LHCN-M2 (cell line): ENCODE measurements around the gene CPED1. TPM values are rescaled to one million over a fixed set of nuclear protein-coding genes. Genes with fewer than 3 reads are reported as not detected.
"Not testable (repeated sequence)": the region's sequence is repeated elsewhere in the genome, so short reads cannot be mapped to it uniquely, and the experiment has no call there.

ENCODE experiments used
- DNase-seq: peaks from one replicate; pipeline ENCODE4 v3.0.0-alpha.2; 2012; ENCODE audit warnings: low read depth
- total RNA-seq: library from RNA; depleted of rRNA; stranded (reverse); fragments of >200 nt; gene quantifications from 2 replicates; pipeline ENCODE4 v1.2.3, GENCODE V29; 2014

Gene CPED1
- total RNA-seq, 1 experiment from 2014 or later: 75.8 TPM

GRCh38 chr7:121017586-121017985 lies 29.1 kb downstream of the CPED1 start:
- no peak for DNase-seq

GRCh38 chr7:121019018-121019417 lies 30.5 kb downstream of the CPED1 start:
- DNase-seq: peak; percentile 65

DNA sequence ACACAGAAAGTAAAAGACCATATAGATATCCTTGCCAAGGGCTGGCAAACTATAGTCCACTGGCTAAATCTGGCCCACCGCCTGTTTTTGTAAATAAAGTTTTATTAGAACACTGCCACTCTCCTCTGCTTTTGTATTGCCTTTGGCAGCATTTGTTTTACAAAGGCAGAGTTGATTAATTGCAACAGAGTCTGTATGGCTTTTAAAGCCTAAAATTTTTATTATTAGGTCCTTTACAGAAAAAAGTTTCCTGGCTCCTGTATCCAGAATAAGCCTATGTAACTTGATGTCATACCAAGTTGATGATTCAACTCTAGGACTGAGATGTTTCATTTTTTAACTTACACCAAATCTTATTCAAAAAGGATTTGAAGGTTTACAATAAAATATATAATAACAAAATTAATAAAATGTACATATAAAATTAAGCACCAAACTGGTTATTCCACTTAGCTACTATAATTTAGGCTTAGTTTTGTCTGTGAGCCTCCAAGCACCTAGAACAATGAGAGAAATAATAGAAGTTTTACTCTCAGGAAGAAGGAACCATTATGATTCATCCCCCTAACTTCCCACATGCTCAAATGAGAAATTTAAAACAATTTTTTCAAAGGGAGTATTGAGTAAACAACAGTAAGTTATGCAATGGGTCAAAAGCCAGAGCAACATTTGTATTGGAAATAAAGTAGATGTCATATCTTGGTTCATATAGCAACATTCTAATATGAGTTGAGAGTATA lies 31.9 kb downstream of the CPED1 start:
- peak; percentile 89 for DNase-seq

DNA sequence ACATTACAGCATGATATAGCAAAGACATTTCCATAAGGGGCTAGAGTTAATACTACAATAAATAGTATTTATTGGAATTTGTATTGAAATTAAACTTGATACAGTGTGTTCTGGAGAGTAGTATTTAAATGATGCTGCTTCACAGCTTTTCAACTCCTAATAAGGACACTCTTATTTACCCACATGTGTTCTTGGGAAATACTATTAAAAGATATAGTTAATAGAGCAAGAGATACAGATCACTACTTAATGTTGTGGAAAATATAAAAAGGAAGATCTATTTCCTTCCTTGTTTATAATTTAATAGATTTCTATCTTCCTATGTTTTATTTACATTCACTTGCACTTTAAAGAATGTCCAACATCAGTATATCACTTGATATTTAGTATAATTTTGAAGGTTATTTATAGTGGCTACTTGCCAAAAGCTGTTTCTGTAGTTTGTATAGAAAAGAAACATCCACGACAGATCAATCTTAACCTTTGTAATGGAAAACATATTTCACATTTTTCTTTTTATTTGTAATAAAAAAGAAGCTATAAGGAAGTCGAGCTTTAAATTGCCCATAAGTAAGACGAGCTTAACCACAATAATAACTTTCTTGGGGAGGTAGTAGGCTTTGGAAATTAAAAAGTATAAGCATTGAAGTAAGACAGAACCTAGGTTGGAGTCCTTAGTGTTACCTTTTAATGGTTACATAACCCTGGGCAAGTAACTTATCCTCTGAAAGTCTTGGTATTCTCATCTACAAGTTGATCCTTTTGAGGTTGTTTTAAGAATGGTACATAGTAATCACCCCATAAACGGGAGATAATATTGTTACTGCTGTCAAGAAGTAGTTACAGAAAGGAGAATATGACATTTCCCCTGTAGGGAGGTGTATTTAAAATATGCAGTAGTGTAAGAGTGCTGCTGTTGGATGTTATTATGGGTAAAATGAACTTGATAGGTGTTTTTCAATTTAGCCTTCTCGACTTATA lies 32.8 kb downstream of the CPED1 start:
- DNase-seq: no peak

GRCh38 chr7:121023194-121023593 lies 34.7 kb downstream of the CPED1 start:
- no peak for DNase-seq

- DNase-seq: no peak
Observed at GRCh38 chr7:121023683-121024511, 35.4 kb downstream of the CPED1 start.

- no peak for DNase-seq
Observed at GRCh38 chr7:121024611-121025010, 36.1 kb downstream of the CPED1 start.

GRCh38 chr7:121026159-121026558 lies 37.6 kb downstream of the CPED1 start:
- peak; percentile 49 for DNase-seq

DNA sequence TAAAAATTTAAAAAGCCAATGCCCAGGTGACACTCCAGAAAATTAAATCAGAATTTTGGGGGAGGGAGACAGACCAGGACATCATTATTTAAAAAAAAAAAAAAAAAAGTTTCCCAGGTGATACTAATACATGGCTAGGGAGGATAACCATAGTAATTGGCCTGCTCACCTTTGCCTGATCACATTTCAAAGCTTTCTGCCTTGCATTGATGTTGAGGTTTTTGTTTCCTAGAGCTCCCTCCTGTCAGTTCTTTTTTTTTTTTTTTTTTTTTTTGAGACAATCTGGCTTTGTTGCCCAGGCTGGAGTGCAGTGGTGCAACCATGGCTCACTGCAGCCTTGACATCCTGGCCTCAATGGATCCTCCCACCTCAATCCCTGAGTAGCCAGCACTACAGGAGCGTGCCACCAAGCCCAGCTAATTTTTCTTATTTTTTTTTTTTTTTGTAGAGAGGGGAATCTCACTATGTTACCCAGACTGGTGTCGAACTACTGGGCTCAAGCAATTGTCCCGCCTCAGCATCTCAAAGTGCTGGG lies 38.1 kb downstream of the CPED1 start:
- DNase-seq: no peak

DNA sequence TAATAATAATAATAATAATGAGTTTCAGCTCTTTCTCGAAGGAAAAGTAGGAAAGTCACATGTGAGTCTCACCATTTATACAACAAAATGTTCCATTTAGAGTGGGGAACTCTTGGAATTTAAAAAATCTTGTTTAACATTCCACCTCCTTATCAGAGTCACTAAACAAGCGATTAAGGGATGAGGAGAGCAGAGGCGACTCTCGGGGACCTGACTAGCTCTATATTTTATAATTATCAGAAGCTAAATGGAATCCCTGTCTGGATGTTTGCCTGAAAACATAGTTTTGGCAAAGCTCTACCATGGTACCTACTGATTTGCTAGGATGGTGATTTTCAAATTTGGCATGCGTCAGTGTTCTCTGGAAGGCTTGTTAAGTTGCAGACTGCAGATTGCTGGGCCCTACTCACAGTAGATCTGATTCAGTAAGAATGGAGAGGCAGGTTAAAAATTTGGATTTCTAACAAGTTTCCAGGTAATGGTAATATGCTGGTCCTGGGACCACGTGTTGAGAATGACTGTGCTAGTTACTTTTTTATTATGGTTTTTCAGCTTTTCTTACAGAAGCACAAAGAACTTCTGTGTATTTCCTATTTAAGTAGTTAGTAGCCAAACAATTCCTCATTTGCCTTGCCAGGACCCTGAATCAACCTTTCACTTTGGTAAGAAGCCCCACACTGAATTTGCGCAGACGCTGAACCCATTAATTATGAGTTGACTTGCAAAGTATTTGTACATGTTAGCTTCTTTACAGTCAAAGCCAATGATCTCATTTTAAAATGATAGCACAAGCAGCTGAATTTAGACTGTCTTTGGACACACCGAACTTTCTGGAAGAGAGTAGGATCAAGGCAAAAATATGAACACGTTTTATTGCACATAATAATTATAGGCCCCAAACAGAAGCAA lies 39.5 kb downstream of the CPED1 start:
- no peak for DNase-seq

- no peak for DNase-seq
Observed at GRCh38 chr7:121029302-121029701, 40.8 kb downstream of the CPED1 start.

DNA sequence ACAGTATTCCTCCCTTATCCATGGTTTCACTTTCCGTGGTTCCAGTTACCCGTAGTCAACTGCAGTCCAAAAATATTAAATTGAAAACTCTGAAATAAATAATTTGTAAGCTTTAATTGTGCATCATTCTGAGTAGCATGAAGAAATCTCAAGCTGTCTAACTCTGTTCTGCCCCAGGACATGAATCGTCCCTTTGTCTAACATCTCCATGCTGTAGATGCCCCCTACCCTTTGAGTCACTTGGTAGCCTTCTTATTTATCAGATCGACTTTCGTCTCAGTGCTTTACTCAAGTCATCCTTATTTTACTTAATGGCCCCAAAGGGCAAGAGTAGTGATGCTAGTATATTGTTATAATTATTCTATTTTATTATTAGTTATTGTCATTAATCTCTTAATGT lies 41.8 kb downstream of the CPED1 start:
- DNase-seq: no peak

DNA sequence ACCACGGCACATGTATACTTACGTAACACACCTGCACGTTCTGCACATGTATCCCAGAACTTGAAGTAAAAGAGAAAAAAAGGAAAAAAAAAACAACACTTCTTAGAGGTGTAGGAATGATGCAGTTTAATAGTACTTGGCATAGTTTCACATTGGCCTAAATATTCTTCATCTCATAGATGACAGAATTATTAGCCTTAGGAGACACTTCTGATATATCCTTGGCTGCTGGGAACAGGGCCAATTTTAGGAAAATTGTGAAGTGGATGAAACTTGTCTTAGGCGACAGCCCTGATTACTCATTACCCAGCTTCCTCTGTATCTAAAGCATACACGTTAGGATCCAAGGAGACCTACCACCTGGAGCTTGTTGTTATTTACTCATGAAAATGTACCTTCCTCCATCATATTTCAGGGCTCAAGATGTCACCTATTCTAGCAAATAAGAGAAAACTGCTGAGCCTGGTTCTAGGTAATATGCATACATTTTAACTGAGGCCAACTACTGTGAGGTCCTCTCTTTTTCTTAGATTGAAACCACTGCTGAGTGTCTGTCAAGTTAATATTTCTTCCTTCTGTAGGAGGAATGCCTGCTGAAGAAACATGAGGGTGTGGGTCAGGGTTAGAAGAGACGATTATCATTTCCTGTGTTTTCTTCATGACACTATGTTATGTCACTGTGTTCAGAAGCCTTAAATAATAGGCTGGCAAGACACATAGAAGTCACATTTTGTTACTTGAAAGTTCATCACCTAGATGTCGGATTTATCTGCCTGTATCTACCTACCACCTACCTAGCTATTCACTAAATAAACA lies 44.3 kb downstream of the CPED1 start:
- DNase-seq: peak; percentile 52

DNA sequence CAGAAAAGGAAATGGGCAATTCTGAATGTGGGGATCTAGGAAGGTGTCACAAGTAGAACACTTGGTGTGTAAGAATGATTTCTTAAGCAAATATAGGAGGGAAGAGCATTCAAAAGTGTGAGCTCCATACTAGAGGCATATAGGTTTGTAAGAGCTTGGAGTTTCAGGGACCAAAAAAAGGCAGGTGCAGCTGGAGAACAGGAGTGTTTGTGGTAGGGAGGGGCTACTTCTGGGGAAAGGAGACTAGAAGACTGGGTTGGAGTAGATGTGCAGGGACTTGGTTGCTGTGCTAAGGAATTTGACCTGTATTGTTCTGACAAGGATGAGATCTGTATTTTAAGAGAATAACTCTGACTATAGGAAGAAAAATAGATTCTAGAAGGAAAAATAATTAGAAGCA lies 46.4 kb downstream of the CPED1 start:
- no peak for DNase-seq

DNA sequence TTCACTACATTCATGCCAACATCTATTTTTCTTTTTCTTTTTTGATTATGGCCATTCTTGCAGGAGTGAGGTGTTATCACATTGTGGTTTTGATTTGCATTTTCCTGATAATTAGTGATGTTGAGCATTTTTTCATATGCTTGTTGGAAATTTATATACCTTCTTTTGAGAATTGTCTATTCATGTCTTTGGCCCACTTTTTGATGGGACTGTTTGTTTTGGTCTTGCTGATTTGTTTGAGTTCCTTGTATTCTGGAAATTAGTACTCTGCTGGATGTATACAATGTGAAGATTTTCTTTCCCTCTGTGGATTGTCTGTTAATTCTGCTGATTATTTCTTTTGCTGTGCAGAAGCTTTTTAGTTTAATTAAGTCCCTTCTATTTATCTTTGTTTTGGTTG lies 48.3 kb downstream of the CPED1 start:
- not testable (repeated sequence) for DNase-seq

GRCh38 chr7:121037329-121037728 lies 48.8 kb downstream of the CPED1 start:
- DNase-seq: not testable (repeated sequence)

DNA sequence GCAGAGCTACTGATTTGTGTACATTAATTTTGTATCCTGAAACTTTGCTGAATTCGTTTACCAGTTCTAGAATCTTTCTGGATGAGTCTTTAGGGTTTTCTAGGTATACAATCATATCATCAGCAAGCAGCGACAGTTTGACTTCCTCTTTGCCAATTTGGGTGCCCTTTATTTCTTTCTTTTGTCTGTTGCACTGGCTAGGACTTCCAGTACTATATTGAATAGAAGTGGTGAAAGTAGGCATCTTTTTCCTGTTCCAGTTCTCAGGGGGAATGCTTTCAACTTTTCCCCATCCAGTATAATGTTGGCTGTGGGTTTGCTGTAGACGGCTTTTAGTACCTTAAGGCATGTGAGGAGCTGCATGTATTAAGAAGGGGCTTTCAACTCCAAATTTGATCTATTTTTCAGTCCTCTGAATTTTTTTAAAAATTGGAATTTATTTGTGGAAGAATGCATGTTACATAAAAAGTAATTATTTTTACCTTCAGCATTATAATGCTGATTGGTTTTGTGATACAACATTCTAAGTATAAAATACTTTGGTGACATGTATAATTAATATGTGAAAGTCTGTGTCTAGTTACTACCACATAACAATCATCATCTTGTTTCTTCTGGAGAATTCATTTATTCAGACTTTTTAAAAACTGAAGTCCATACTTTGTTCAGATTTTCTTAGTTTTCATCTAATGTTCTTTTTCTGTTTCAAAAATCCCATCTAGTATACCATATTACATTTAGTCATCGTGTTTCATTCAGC lies 49.6 kb downstream of the CPED1 start:
- no peak for DNase-seq

GRCh38 chr7:121038717-121039509 lies 50.4 kb downstream of the CPED1 start:
- no peak for DNase-seq
